CD14-positive monocyte (primary cell): ENCODE data around the gene CENPM. TPM values are rescaled to one million over a fixed set of nuclear protein-coding genes. Genes with fewer than 3 reads are reported as not detected.

Experiments used
- DNase-seq, 3 donors: peaks; one replicate each; pipeline ENCODE4 v3.0.0-alpha.2; 2011 to 2022
- H2AFZ ChIP-seq: 2 replicates; pipeline ENCODE4 v1.6.0; 2012; ENCODE audit warnings: mild to moderate bottlenecking, low read depth, low read length, inconsistent platforms; ENCODE audit not compliant: insufficient read depth, poor library complexity, severe bottlenecking
- H3K27ac ChIP-seq, 2 donors: 1 replicate in 1 of 2; 2 replicates in 1 of 2; pipeline ENCODE4 v1.5.1; 2012 to 2013; ENCODE audit warnings: low read length in 2 of 2, control low read depth in 1 of 2, inconsistent platforms in 1 of 2, low read depth in 1 of 2, mild to moderate bottlenecking in 1 of 2
- H3K27me3 ChIP-seq, 2 donors: one replicate each; pipeline versions ENCODE4 v1.6.0 to v1.6.1; 2011 to 2013; ENCODE audit warnings: low read length in 2 of 2; ENCODE audit not compliant: control insufficient read depth in 2 of 2, insufficient read depth in 2 of 2
- H3K36me3 ChIP-seq, 2 donors: replicated peaks in 1 of 2; 1 replicate in 1 of 2; 2 replicates in 1 of 2; pipeline versions ENCODE4 v1.5.1 to v1.6.1; 2012 to 2013; ENCODE audit warnings: low read length in 2 of 2, control low read depth in 1 of 2, inconsistent platforms in 1 of 2, mild to moderate bottlenecking in 1 of 2; ENCODE audit not compliant: insufficient read depth in 2 of 2, control insufficient read depth in 1 of 2
- H3K4me1 ChIP-seq, 2 donors: 1 replicate in 1 of 2; 2 replicates in 1 of 2; pipeline versions ENCODE4 v1.5.1 to v1.6.1; 2012 to 2013; ENCODE audit warnings: low read length in 2 of 2, control low read depth in 1 of 2, inconsistent platforms in 1 of 2, mild to moderate bottlenecking in 1 of 2, moderate library complexity in 1 of 2; ENCODE audit not compliant: insufficient read depth in 2 of 2, control insufficient read depth in 1 of 2
- H3K4me2 ChIP-seq: replicated peaks from 2 replicates; pipeline ENCODE3; 2012; ENCODE audit warnings: low read length, moderate library complexity, mild to moderate bottlenecking; ENCODE audit not compliant: poor library complexity, severe bottlenecking; ENCODE audit errors: extremely low read depth
- H3K4me3 ChIP-seq, 3 experiments: fragments of 200-600 bp in 1 of 3; sonication (generic) in 1 of 3; replicated peaks in 1 of 3; 1 replicate in 2 of 3; 2 replicates in 1 of 3; pipeline ENCODE4 v1.5.1; 2011 to 2013; ENCODE audit warnings: low read length in 3 of 3, mild to moderate bottlenecking in 3 of 3, control low read depth in 2 of 3, low read depth in 2 of 3, inconsistent platforms in 1 of 3, moderate library complexity in 1 of 3
- H3K79me2 ChIP-seq: 2 replicates; pipeline ENCODE4 v1.6.0; 2012; ENCODE audit warnings: mild to moderate bottlenecking, control low read depth, inconsistent platforms, low read length, moderate library complexity; ENCODE audit not compliant: insufficient read depth
- H3K9ac ChIP-seq: 2 replicates; pipeline ENCODE4 v1.6.0; 2017; ENCODE audit warnings: low read length, mild to moderate bottlenecking; ENCODE audit not compliant: insufficient read depth, poor library complexity, severe bottlenecking
- H3K9me3 ChIP-seq, 2 donors: replicated peaks in 1 of 2; 1 replicate in 1 of 2; 2 replicates in 1 of 2; pipeline versions ENCODE4 v1.5.1 to v1.6.1; 2012 to 2013; ENCODE audit warnings: low read length in 2 of 2, control low read depth in 1 of 2; ENCODE audit not compliant: control insufficient read depth in 1 of 2, insufficient read depth in 1 of 2
- H4K20me1 ChIP-seq: 2 replicates; pipeline ENCODE4 v1.6.0; 2012; ENCODE audit warnings: mild to moderate bottlenecking, low read length, control low read depth, moderate library complexity; ENCODE audit not compliant: insufficient read depth
- H3K27ac Mint-ChIP-seq, 7 donors: one replicate each; pipeline ENCODE4 v1.8.0; 2020; ENCODE audit warnings: mild to moderate bottlenecking in 7 of 7, mixed read lengths in 7 of 7, moderate library complexity in 6 of 7, inconsistent platforms in 2 of 7
- H3K27me3 Mint-ChIP-seq, 3 donors: one replicate each; pipeline ENCODE4 v1.8.0; 2021 to 2022; ENCODE audit warnings: low read depth in 3 of 3, mild to moderate bottlenecking in 3 of 3, mixed read lengths in 3 of 3, moderate library complexity in 3 of 3, inconsistent platforms in 1 of 3
- H3K36me3 Mint-ChIP-seq, 2 donors: one replicate each; pipeline ENCODE4 v1.8.0; 2020; ENCODE audit warnings: mixed read lengths in 2 of 2, inconsistent platforms in 1 of 2, mild to moderate bottlenecking in 1 of 2
- H3K4me1 Mint-ChIP-seq: one replicate; pipeline ENCODE4 v1.8.0; 2020; ENCODE audit warnings: mild to moderate bottlenecking, mixed read lengths
- H3K4me3 Mint-ChIP-seq, 2 donors: one replicate each; pipeline ENCODE4 v1.8.0; 2020; ENCODE audit warnings: mild to moderate bottlenecking in 2 of 2, mixed read lengths in 2 of 2, moderate library complexity in 1 of 2
- H3K9me3 Mint-ChIP-seq, 7 donors: one replicate each; pipeline ENCODE4 v1.8.0; 2020 to 2022; ENCODE audit warnings: mixed read lengths in 7 of 7, mild to moderate bottlenecking in 6 of 7, moderate library complexity in 6 of 7, inconsistent platforms in 2 of 7
- CTCF ChIP-seq: fragments of 200-600 bp; IDR thresholded peaks from one replicate; pipeline ENCODE4 v1.8.0; 2022; ENCODE audit warnings: antibody characterized with exemption, mild to moderate bottlenecking
- WGBS: methylation state at CpG from one replicate; pipeline ENCODE4 v1.1.5; 2013; ENCODE audit warnings: missing lambda C conversion rate; ENCODE audit not compliant: insufficient coverage; 5-methylcytosine and 5-hydroxymethylcytosine counted together
- intact Hi-C, 2 donors: fragments of 100-400 bp; cut with micrococcal nuclease; formaldehyde crosslinking; loops; one replicate each; pipeline versions ENCODE4 v1.15.0 to v1.15.1; 2023
- polyA plus RNA-seq, 3 donors: library from polyadenylated mRNA; depleted of rRNA in 1 of 3; unstranded in 2 of 3; stranded (reverse) in 1 of 3; fragments of 300-500 nt in 2 of 3; fragments of >200 nt in 1 of 3; fragmentation: Illumina TruSeq in 2 of 3; gene quantifications; 1 replicate in 2 of 3; 2 replicates in 1 of 3; pipeline ENCODE4 v1.2.3, GENCODE V29; 2012 to 2021

Gene CENPM
- polyA plus RNA-seq, 3 donors: 0.20 TPM; not detected in 2

DNA sequence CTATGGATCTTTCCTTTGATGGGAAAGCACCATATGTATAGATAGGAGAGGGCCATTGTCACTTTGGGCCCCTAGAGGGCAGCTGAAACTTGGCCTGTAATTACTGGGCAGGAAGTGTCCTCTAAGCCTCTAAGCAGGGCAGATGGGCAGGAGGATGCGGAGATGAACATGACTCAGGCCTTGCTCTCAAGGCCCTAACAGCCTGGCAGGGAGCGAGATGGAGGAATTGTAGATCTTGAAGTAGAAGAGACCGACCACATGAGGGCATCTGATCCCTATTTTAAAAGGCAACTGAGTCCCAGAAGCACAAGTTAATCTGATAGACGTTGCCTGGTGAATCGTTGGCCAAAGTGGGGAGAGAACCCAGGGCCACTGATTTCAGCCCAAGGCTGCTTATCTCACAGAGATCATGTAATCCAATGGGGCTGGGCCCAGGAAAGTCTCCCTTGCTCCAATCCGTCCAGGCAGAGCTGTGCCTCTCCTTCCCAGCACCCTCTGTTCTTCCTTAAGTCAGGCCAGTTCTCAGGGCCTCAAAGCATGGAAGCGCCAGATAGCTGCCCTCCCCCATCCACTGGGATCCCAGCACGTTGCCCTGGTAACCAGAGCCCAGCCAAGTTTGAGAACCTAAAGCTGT is 19.8 kb upstream of the CENPM start:
- Histone ChIP-seq H3K9me3 (no peaks in the 10 kb centered on the region), H3K4me1 (no peaks in the 10 kb centered on the region), H4K20me1 (no peaks in the 10 kb centered on the region), H3K27me3 (no peaks in the 10 kb centered on the region), H3K79me2 (no peaks in the 10 kb centered on the region), H3K27ac (no peak overlapping the region), H3K36me3 (no peaks in the 10 kb centered on the region), H3K4me2 (no peak overlapping the region), H3K4me3 (no peak overlapping the region), H3K9ac (no peak overlapping the region), H2AFZ (peak overlapping the region; percentile 9)
- no peaks in the 10 kb centered on the region for H3K4me1 Mint-ChIP-seq
- H3K9me3 Mint-ChIP-seq: peaks cover 0 to 3% (median 0%) of the 10 kb centered on the region in 7 donors
- no peak overlapping the region for H3K4me3 Mint-ChIP-seq
- intact Hi-C loops: no loop called here
- H3K27ac Mint-ChIP-seq: peak overlapping the region in 1 of 7 donors; percentile 42
- DNase-seq: peak; percentile 72 to 85 (median 75)
- 31% methylated on average over 6 of the region's 8 CpGs for WGBS
- TF ChIP-seq CTCF: peak; percentile 63
- H3K36me3 Mint-ChIP-seq: no peaks in the 10 kb centered on the region
- H3K27me3 Mint-ChIP-seq: peaks cover 10 to 15% (median 13%) of the 10 kb centered on the region in 3 donors

- no peaks in the 10 kb centered on the region for H3K4me1 Mint-ChIP-seq
- WGBS: 100% methylated on average over 1 of the region's 2 CpGs
- no peak overlapping the region for H3K4me3 Mint-ChIP-seq
- Histone ChIP-seq H3K27me3 (no peaks in the 10 kb centered on the region), H3K9me3 (no peaks in the 10 kb centered on the region), H4K20me1 (no peaks in the 10 kb centered on the region), H3K27ac (no peak overlapping the region), H3K4me3 (no peak overlapping the region), H3K36me3 (no peaks in the 10 kb centered on the region), H3K4me1 (no peaks in the 10 kb centered on the region), H3K9ac (no peak overlapping the region), H3K79me2 (no peaks in the 10 kb centered on the region), H3K4me2 (no peak overlapping the region), H2AFZ (no peak overlapping the region)
- no peaks in the 10 kb centered on the region for H3K36me3 Mint-ChIP-seq
- peaks cover 8 to 15% (median 12%) of the 10 kb centered on the region in 3 donors for H3K27me3 Mint-ChIP-seq
- H3K27ac Mint-ChIP-seq: peak overlapping the region in 1 of 7 donors; percentile 25
- no peak for DNase-seq
- H3K9me3 Mint-ChIP-seq: peaks cover 0 to 3% (median 0%) of the 10 kb centered on the region in 7 donors
- TF ChIP-seq CTCF: no peak
- intact Hi-C loops: no loop called here
Measured at GRCh38 chr22:41966225-41966606, 19.3 kb upstream of the CENPM start.
